ENCODE measurements around the gene PRELID2.
"Not testable (repeated sequence)": the region's sequence is repeated elsewhere in the genome, so short reads cannot be mapped to it uniquely, and the experiment has no call there.

Gene PRELID2

DNA sequence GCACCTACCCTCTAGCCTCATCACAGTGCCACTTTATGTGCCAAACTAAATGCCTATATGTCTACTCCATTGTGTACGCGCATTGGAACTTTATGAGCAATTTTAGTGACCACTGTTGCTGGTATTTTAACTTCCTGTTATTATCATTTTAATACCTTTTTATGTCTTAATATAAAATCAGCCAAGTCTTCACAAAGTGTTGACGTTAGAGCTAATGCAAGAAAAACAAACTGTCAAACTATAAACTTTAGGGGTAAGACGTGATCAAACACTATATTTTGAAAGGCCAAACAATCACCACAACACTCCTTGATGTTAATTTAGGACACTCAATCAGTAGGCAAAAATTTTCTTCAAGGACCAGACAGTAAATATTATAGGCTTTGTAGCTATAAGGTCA lies 73.9 kb downstream of the PRELID2 start:
- no peaks in the 10 kb centered on the region for H3K9me3 Mint-ChIP-seq (ENCODE audit: low read depth)
- no peaks in the 10 kb centered on the region for H3K27me3 Mint-ChIP-seq

DNA sequence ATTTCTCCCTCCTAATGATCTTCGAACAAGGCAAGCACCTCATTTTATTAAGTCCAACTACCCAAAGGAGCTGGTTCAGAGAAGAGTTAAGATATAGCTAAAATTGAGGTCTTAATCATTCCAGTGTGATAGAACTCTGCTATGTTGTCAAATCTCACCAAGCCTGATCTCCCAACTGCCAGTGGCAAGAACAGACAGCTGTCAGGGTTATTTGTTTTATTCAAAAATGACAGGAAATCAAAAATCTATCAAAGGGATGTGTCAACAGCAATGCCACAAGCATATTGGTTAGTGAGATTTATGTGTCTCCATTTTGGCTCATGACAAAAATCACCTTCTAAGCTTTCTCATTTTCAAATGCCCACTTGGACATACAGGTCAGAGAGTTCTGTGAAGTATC lies 74.5 kb downstream of the PRELID2 start:
- Mint-ChIP-seq H3K27me3 (no peaks in the 10 kb centered on the region), H3K9me3 (ENCODE audit: low read depth) (no peaks in the 10 kb centered on the region), H3K27ac (no peak overlapping the region), H3K4me3 (no peak overlapping the region), H3K36me3 (no peaks in the 10 kb centered on the region), H3K4me1 (ENCODE audit: low read depth) (no peaks in the 10 kb centered on the region)

More for the DNA sequence above, 73.9 kb downstream of the PRELID2 start:
- H3K4me3 Mint-ChIP-seq: no peak overlapping the region
- H3K36me3 Mint-ChIP-seq: no peaks in the 10 kb centered on the region
- no peaks in the 10 kb centered on the region for H3K4me1 Mint-ChIP-seq (ENCODE audit: low read depth)
- H3K27ac Mint-ChIP-seq: no peak overlapping the region

DNA sequence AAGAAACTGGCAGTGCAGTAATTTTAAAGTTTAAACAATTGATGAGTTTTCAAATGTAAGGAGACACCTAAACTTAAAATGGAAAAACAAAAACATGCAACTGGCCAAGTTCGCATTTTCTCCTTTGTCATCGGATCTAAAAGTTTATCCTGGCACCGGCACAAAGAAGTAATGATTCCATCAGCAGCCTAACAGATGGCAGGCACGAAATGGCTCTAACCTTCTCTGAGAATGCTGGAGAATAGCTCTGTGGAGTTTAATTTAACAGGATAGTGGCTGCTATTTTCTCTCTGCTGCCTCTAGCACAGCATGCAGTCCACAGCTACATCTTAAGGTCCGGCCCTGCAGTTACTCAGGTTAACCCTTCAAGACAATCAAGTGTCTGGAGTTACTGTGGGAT lies 82.2 kb downstream of the PRELID2 start:
- Mint-ChIP-seq H3K27me3 (no peaks in the 10 kb centered on the region), H3K36me3 (no peaks in the 10 kb centered on the region), H3K9me3 (ENCODE audit: low read depth) (peaks cover 3% of the 10 kb centered on the region), H3K27ac (no peak overlapping the region), H3K4me3 (no peak overlapping the region), H3K4me1 (ENCODE audit: low read depth) (no peaks in the 10 kb centered on the region)

DNA sequence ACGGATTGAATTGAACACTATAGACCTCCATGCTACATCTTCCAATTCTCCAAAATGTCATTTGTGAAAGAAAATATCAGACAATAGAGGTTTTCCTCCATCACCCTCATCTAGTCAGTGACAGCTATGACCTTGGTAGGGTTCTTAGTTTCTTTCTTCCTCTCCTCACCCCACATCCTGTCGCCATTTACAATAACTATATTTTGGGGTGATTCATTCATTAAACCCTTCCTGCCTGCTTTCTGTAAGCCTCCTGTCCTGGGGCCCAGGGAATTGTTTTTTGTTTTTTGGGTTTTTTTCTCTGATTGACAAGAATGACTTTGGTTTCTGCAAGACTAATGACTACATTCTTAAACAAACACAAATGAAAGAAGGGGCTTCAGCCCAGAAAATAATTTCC lies 82.6 kb downstream of the PRELID2 start:
- H3K4me1 Mint-ChIP-seq (ENCODE audit: low read depth): no peaks in the 10 kb centered on the region
- peaks cover 3% of the 10 kb centered on the region for H3K9me3 Mint-ChIP-seq (ENCODE audit: low read depth)
- no peak overlapping the region for H3K4me3 Mint-ChIP-seq
- H3K36me3 Mint-ChIP-seq: no peaks in the 10 kb centered on the region
- H3K27ac Mint-ChIP-seq: no peak overlapping the region
- no peaks in the 10 kb centered on the region for H3K27me3 Mint-ChIP-seq

DNA sequence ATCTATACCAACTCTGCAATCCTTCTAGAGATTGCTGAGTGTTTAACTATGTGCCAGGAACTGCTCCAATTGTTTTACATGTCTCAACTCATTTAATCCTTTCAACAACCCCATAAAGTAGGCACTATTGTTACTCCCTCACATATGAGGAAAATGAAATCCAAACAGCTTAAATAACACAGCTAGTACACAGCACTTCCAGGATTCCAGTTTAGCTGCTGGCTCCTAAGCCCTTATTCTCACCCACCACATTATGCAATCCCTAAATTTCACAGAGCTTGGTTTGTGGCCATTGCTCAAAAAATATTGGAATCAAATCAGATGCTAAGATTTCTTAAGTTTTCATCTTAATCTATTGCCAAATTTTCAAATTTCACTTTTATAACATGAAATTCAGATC lies 84.9 kb downstream of the PRELID2 start:
- Mint-ChIP-seq H3K9me3 (ENCODE audit: low read depth) (peaks cover 3% of the 10 kb centered on the region), H3K27me3 (no peaks in the 10 kb centered on the region), H3K4me3 (no peak overlapping the region), H3K27ac (no peak overlapping the region), H3K36me3 (no peaks in the 10 kb centered on the region), H3K4me1 (ENCODE audit: low read depth) (no peaks in the 10 kb centered on the region)

DNA sequence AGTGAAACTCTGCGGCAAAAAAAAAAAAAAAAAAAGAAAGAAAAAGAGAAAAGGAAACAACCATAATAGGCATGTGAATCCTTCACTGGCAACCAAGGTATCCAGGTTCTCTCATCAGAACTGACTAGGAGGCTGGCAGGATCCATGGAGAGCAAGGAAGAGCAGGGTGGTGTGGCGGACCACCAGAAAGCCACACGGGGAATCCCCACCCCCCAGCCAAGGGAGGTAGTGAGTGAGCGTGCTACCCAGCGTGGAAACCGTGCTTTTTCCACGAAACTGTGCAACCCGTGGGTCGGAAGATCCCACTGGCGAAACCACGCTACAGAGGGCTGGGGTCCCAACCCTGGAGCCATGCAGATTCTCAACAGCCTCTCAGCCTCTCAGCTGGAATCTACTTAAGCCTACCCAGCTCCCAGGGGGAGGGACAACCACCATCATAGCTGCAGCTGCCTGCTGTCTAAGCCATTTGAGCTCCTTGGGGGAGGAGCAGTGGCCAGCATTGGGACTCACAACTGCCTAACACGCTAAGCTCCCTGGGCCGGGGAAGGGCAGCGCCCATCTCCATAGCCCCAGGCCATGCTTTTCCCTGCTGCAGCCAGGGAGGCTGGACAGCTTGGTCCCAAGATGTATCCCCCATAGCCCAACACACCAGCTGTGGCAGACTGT lies 91.6 kb downstream of the PRELID2 start:
- Mint-ChIP-seq H3K4me3 (no peak overlapping the region), H3K36me3 (no peaks in the 10 kb centered on the region), H3K4me1 (ENCODE audit: low read depth) (no peaks in the 10 kb centered on the region), H3K27me3 (no peaks in the 10 kb centered on the region), H3K27ac (no peak overlapping the region), H3K9me3 (ENCODE audit: low read depth) (peaks cover 3% of the 10 kb centered on the region)

DNA sequence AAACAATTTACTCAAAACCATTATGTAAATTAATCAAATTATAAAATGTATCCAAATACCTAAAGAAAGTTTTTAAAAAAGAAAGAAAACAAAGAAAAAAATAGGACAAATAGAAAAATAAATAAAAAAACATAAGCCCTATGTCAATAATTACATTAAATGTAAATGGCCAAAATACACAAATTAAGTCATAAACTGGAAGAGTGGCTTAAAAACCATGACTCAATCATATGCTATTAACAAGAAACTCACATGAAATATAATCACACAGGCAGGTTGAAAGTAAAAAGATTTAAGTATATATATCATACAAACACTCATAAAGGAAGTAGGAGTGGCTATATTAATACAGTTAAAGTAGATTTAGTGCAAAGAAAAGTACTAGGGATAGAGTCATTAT lies 95.3 kb downstream of the PRELID2 start:
- Mint-ChIP-seq H3K27ac (no peak overlapping the region), H3K9me3 (ENCODE audit: low read depth) (no peaks in the 10 kb centered on the region), H3K36me3 (no peaks in the 10 kb centered on the region), H3K4me3 (no peak overlapping the region), H3K27me3 (no peaks in the 10 kb centered on the region), H3K4me1 (ENCODE audit: low read depth) (no peaks in the 10 kb centered on the region)

DNA sequence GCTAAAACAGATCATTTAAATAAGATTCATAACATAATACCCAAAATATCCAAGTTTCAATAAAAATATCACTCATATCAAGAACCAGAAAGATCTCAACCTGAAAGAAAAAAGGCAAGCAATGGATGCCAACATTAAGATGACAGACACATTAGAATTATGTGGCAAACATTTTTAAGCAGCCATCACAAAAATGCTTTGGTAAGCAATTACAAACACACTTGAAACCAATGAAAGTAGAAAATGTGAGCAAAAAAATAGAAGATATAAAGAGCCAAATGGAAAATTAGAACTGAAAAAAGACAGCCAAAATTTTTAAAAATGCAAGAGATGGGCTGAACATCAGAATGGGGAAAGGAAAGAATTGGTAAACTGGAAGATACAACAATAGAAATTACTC lies 96.9 kb downstream of the PRELID2 start:
- H3K27me3 Mint-ChIP-seq: no peaks in the 10 kb centered on the region
- H3K4me3 Mint-ChIP-seq: no peak overlapping the region
- H3K4me1 Mint-ChIP-seq (ENCODE audit: low read depth): no peaks in the 10 kb centered on the region
- no peaks in the 10 kb centered on the region for H3K9me3 Mint-ChIP-seq (ENCODE audit: low read depth)
- H3K36me3 Mint-ChIP-seq: no peaks in the 10 kb centered on the region
- no peak overlapping the region for H3K27ac Mint-ChIP-seq

DNA sequence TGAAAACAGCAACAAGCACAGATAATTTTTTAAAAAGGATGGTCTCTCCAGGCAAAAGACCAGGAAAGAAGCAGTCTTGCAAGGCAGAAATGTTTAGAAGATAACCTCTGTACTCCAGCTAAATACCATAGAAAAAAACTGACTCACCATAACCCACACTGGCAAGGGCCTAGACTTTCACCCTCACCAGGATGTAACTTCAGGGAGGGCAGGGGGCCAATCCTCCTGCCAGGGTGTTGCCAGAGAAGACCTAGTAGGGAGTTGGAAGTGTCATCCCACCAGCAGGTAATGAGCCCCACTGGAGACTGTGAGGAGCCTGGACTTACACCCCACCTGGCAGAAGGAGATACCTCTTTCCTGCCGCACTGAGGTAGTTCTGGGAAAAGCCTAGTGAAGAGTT lies 97.6 kb downstream of the PRELID2 start:
- no peaks in the 10 kb centered on the region for H3K4me1 Mint-ChIP-seq (ENCODE audit: low read depth)
- no peaks in the 10 kb centered on the region for H3K9me3 Mint-ChIP-seq (ENCODE audit: low read depth)
- H3K27me3 Mint-ChIP-seq: peaks cover under 1% of the 10 kb centered on the region
- no peak overlapping the region for H3K27ac Mint-ChIP-seq
- no peaks in the 10 kb centered on the region for H3K36me3 Mint-ChIP-seq
- H3K4me3 Mint-ChIP-seq: no peak overlapping the region

DNA sequence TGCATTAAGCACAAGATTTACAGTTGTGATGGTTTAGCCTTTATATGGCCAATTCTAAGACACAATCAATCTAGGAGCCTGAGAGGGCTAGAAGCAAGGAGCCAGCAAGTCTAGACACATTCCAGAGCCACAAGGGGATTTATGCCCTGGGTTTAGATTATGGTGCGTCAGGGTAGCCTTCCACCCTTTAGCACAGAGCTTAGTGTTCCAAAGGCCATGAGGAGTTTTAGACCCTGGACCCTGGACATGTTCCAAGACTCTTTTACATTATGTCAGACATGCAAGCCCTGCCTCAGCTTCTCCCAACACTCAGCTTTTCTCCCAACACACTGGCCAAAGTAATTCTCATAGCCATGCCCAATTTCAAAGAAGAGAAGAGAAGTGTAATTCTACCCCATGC lies 105.2 kb downstream of the PRELID2 start:
- not testable (repeated sequence) for H3K4me3 Mint-ChIP-seq; H3K4me1 Mint-ChIP-seq (ENCODE audit: low read depth); H3K27ac Mint-ChIP-seq; H3K27me3 Mint-ChIP-seq; H3K36me3 Mint-ChIP-seq
- H3K9me3 Mint-ChIP-seq (ENCODE audit: low read depth): peaks cover 46% of the 10 kb centered on the region

DNA sequence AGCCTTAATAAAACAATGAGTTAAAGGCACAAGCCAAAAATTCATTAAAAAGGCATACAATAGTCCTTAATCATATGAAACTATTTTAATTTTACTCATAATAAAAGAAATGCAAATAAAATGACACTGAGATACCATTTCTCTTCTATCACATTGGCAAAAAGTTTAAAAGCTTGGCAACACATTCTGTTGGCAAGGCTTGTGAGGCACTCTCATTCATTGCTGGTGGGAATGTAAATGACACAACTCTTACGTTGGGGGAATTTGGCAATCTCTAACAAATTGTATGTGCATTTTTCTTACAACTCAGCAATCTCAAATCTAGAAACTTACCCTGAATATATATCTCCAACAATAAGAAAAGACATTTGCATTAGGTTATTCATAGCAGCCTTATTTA lies 111.6 kb downstream of the PRELID2 start:
- no peaks in the 10 kb centered on the region for H3K4me1 Mint-ChIP-seq (ENCODE audit: low read depth)
- no peak overlapping the region for H3K4me3 Mint-ChIP-seq
- no peaks in the 10 kb centered on the region for H3K36me3 Mint-ChIP-seq
- H3K27me3 Mint-ChIP-seq: no peaks in the 10 kb centered on the region
- H3K27ac Mint-ChIP-seq: no peak overlapping the region
- peaks cover 32% of the 10 kb centered on the region for H3K9me3 Mint-ChIP-seq (ENCODE audit: low read depth)

DNA sequence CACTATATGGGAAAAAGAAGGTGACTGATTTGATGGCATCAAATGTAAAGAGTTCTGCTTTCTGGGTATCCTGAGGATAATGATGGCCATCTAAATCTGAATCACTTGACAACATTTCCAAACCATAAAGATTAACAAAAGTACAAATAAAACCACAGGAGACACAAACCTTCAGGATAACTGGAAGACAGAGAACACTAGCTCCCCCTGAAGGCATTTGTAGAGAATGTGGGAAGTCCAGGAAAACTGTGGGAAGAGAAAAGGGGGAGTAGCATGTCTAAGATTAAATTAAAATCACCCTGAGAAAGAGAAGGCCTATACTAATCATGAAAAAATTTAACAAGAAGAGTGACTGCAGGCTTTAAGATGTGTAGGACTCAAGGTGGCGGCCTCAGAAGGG lies 116.2 kb downstream of the PRELID2 start:
- H3K27me3 Mint-ChIP-seq: peaks cover 2% of the 10 kb centered on the region
- H3K27ac Mint-ChIP-seq: no peak overlapping the region
- H3K4me1 Mint-ChIP-seq (ENCODE audit: low read depth): no peaks in the 10 kb centered on the region
- no peaks in the 10 kb centered on the region for H3K36me3 Mint-ChIP-seq
- H3K4me3 Mint-ChIP-seq: no peak overlapping the region
- H3K9me3 Mint-ChIP-seq (ENCODE audit: low read depth): peaks cover 5% of the 10 kb centered on the region

DNA sequence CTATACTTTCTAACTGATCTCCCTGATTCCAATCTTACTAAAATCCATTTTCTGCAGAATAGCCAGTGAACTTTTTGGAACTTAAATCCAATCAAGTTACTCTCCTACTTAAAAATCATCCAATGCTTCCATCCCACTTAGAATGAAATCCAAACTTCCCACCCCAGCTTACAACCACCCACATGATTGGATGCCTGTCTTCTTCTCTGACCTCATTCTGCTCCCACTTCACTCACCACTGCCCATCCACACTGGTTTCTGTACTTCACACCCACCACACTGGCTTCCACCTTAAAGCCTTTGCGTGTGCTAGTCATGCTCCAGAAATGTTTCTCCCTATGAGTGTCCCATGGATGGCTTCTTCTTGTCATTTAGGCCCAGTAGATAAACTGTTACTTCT lies 119.7 kb downstream of the PRELID2 start:
- no peaks in the 10 kb centered on the region for H3K36me3 Mint-ChIP-seq
- H3K27me3 Mint-ChIP-seq: peaks cover 2% of the 10 kb centered on the region
- peaks cover 5% of the 10 kb centered on the region for H3K9me3 Mint-ChIP-seq (ENCODE audit: low read depth)
- no peak overlapping the region for H3K27ac Mint-ChIP-seq
- no peak overlapping the region for H3K4me3 Mint-ChIP-seq
- H3K4me1 Mint-ChIP-seq (ENCODE audit: low read depth): no peaks in the 10 kb centered on the region

DNA sequence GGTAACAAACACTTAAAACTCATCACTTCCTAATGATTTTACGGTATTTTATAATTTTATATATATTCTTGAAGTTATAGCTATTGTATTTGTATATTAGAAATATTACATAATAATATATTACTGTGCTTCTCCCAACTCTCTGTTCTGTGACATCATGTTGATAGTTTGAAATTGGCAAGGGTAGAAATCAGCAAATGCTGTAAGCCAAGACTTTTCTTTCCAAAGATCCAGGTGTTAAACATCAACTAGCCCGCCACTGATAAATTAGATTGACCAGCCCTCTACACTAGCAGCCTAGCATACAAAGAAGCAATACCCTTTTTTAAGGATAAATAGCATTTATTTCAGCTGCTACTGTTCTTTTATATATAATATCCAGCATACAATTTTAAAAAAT lies 122.9 kb downstream of the PRELID2 start:
- Mint-ChIP-seq H3K27me3 (peaks cover 2% of the 10 kb centered on the region), H3K9me3 (ENCODE audit: low read depth) (no peaks in the 10 kb centered on the region), H3K4me3 (no peak overlapping the region), H3K36me3 (no peaks in the 10 kb centered on the region), H3K27ac (no peak overlapping the region), H3K4me1 (ENCODE audit: low read depth) (no peaks in the 10 kb centered on the region)

DNA sequence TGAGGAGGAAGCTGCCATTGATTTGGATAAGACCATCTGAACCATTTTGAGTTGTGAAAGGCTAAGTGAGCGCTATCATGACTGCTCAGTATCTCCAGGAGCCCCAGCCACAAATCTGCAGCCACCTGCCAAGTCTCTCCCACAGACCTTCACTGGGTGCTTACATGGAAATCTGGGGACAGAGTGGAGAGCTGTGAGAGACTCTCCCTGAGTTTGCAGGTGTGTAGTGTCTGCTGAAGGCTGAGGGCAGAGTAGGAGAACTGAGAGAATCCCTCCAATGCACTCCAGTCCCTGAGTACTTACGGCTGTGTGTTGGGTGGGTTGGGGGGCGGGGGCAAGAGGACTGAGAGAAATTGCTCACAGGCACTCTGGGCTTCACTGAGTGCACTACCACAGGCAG lies 123.7 kb downstream of the PRELID2 start:
- Mint-ChIP-seq H3K27ac (no peak overlapping the region), H3K9me3 (ENCODE audit: low read depth) (no peaks in the 10 kb centered on the region), H3K4me3 (no peak overlapping the region), H3K36me3 (no peaks in the 10 kb centered on the region), H3K27me3 (peaks cover 2% of the 10 kb centered on the region), H3K4me1 (ENCODE audit: low read depth) (no peaks in the 10 kb centered on the region)
